PC-3 (cell line): ENCODE results near the gene TNS3. TPM values are rescaled to one million over a fixed set of nuclear protein-coding genes. Genes with fewer than 3 reads are reported as not detected.

Experiments
- ATAC-seq: fragments of 200-7000 bp; cut with Tn5 transposase; 2 replicates; pipeline ENCODE4 v1.9.1; 2020; ENCODE audit warnings: mild to moderate bottlenecking, moderate library complexity
- BruUV-seq: library from RNA; stranded (reverse); fragments of 400-500 nt; replicated peaks from 2 replicates; lab custom pipeline; 2021; lab: Mats Ljungman, UMichigan
- CTCF ChIA-PET: fragments of 300-600 bp; sonication (Branson Sonifier 250); formaldehyde crosslinking; loops from one replicate; lab custom pipeline; 2022; ENCODE audit warnings: antibody characterized with exemption; lab: Charles Lee
- POLR2A ChIA-PET: fragments of 300-600 bp; sonication (Branson Sonifier 250); formaldehyde crosslinking; loops from one replicate; lab custom pipeline; 2022; ENCODE audit warnings: antibody characterized with exemption; ENCODE audit not compliant: unreplicated experiment; lab: Charles Lee
- DNase-seq: peaks from one replicate; pipeline ENCODE4 v3.0.0-alpha.2; 2015
- H2AFZ ChIP-seq: fragments of 300-600 bp; sonication (generic); 2 replicates; pipeline ENCODE4 v1.6.0; 2016; ENCODE audit warnings: antibody characterized with exemption, low read length
- H3F3A ChIP-seq: fragments of 300-600 bp; sonication (generic); one replicate; pipeline ENCODE4 v1.6.0; 2017; ENCODE audit warnings: antibody characterized with exemption, low read length, control low read depth, mild to moderate bottlenecking; ENCODE audit not compliant: unreplicated experiment
- H3K27ac ChIP-seq: fragments of 300-600 bp; sonication (generic); 2 replicates; pipeline ENCODE4 v1.5.1; 2016; ENCODE audit warnings: mild to moderate bottlenecking, low read length
- H3K27me3 ChIP-seq: fragments of 300-600 bp; sonication (generic); 2 replicates; pipeline ENCODE4 v1.6.1; 2016; ENCODE audit warnings: low read length, mixed read lengths
- H3K36me3 ChIP-seq: fragments of 300-600 bp; sonication (generic); 2 replicates; pipeline ENCODE4 v1.6.1; 2016; ENCODE audit warnings: low read depth, mixed run types, low read length, mixed read lengths
- H3K4me1 ChIP-seq: fragments of 300-600 bp; sonication (generic); 2 replicates; pipeline ENCODE4 v1.5.1; 2016; ENCODE audit warnings: low read length; ENCODE audit not compliant: insufficient read depth
- H3K4me2 ChIP-seq: fragments of 300-600 bp; sonication (generic); 2 replicates; pipeline ENCODE4 v1.6.0; 2016; ENCODE audit warnings: low read length
- H3K4me3 ChIP-seq: fragments of 300-600 bp; sonication (generic); 2 replicates; pipeline ENCODE4 v1.5.1; 2016; ENCODE audit warnings: mild to moderate bottlenecking, low read length, mixed read lengths
- H3K79me2 ChIP-seq: fragments of 300-600 bp; sonication (generic); 2 replicates; pipeline ENCODE4 v1.6.1; 2017; ENCODE audit warnings: low read length, mixed read lengths
- H3K9ac ChIP-seq: fragments of 300-600 bp; sonication (generic); 2 replicates; pipeline ENCODE4 v1.6.0; 2016; ENCODE audit warnings: mild to moderate bottlenecking, low read length
- H3K9me2 ChIP-seq: fragments of 300-600 bp; sonication (generic); replicated peaks from 2 replicates; pipeline ENCODE4 v1.6.1; 2016; ENCODE audit warnings: mixed run types, low read length, mixed read lengths
- H3K9me3 ChIP-seq: fragments of 300-600 bp; sonication (generic); 2 replicates; pipeline ENCODE4 v1.6.1; 2016; ENCODE audit warnings: low read length, mixed read lengths
- H4K20me1 ChIP-seq: fragments of 300-600 bp; sonication (generic); 2 replicates; pipeline ENCODE4 v1.6.1; 2016; ENCODE audit warnings: low read length, mixed read lengths
- EZH2 ChIP-seq: fragments of 300-600 bp; sonication (generic); IDR thresholded peaks from one replicate; pipeline ENCODE4 v1.6.1; 2017; ENCODE audit warnings: antibody characterized with exemption, mild to moderate bottlenecking, low read length; ENCODE audit not compliant: unreplicated experiment
- EZH2phosphoT487 ChIP-seq: fragments of 300-600 bp; sonication (generic); IDR thresholded peaks from 2 replicates; pipeline ENCODE4 v1.6.1; 2018; ENCODE audit warnings: mild to moderate bottlenecking, antibody characterized with exemption, low read length, borderline replicate concordance
- intact Hi-C: fragments of 100-400 bp; cut with micrococcal nuclease; formaldehyde crosslinking; loops from 2 replicates; pipeline ENCODE4 v1.9.0; 2023
- total RNA-seq: library from RNA; depleted of rRNA; stranded (reverse); fragments of >200 nt; gene quantifications from 2 replicates; pipeline ENCODE4 v1.2.3, GENCODE V29; 2014
- TF ChIP-seq, protein P1 (sequence below): fragments of 300-600 bp; sonication (generic); conservative IDR thresholded peaks from 2 replicates; pipeline ENCODE4 v1.5.1; 2017; ENCODE audit warnings: antibody characterized with exemption, low read depth, mild to moderate bottlenecking, low read length

The TNS3 gene
- total RNA-seq, 1 experiment from 2014 or later, result 72.3 TPM

DNA sequence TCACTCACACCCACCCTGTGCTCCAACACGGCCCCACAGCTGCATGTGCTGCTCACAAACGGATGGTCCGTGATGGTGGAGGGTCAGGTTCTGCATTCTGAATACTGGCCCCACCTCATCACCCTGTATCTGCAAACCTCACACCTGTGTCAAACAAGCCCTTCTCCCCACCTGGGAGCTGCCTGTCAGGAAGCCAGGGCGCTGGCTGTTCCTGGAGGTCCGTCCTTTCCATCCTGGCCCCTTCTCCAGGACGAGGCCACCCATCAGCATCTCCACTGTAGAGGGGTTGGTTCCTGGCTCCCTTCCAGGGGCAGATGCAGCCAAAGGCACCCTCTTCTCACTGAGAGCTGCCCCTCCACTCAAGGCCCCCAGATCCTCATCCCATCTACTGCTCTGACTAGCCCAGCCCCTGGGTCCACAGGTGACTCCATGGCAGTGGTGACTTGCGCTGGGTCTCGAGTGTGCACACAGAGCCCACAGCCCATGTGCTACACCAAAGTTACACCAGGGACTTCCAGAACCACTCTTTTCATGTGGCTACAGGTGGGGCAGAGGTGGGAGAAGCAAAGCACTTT, 229.4 kb downstream of the TNS3 start:
- ChIA-PET CTCF (no interaction called here), POLR2A (no interaction called here)
- no peak for DNase-seq

GRCh38 chr7:47351233-47352154, 230.4 kb downstream of the TNS3 start:
- BruUV-seq, result no TSS peak
- Histone ChIP-seq H3K4me3 (no peak overlapping the region), H3K27ac (no peak overlapping the region), H3K9me3 (no peaks in the 10 kb centered on the region), H3K4me2 (no peak overlapping the region), H3K79me2 (peaks cover 22% of the 10 kb centered on the region), H3K9ac (no peak overlapping the region), H3K9me2 (no peaks in the 10 kb centered on the region), H3F3A (no peaks in the 10 kb centered on the region), H3K27me3 (no peaks in the 10 kb centered on the region), H3K4me1 (no peaks in the 10 kb centered on the region), H4K20me1 (peaks cover 9% of the 10 kb centered on the region; the same call in 1 of the 2 replicates), H3K36me3 (no peaks in the 10 kb centered on the region; the same call in 1 of the 2 replicates), H2AFZ (no peak overlapping the region)
- intact Hi-C loops, result no loop called here
- POLR2A ChIA-PET, result no interaction called here
- TF ChIP-seq EZH2, result no peak
- no peak for TF ChIP-seq EZH2phosphoT487
- TF ChIP-seq, protein P1, sequence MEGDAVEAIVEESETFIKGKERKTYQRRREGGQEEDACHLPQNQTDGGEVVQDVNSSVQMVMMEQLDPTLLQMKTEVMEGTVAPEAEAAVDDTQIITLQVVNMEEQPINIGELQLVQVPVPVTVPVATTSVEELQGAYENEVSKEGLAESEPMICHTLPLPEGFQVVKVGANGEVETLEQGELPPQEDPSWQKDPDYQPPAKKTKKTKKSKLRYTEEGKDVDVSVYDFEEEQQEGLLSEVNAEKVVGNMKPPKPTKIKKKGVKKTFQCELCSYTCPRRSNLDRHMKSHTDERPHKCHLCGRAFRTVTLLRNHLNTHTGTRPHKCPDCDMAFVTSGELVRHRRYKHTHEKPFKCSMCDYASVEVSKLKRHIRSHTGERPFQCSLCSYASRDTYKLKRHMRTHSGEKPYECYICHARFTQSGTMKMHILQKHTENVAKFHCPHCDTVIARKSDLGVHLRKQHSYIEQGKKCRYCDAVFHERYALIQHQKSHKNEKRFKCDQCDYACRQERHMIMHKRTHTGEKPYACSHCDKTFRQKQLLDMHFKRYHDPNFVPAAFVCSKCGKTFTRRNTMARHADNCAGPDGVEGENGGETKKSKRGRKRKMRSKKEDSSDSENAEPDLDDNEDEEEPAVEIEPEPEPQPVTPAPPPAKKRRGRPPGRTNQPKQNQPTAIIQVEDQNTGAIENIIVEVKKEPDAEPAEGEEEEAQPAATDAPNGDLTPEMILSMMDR, result no peak
- CTCF ChIA-PET, result no interaction called here
- ATAC-seq, result no peak
- DNase-seq, result no peak

More for the DNA sequence above, 229.4 kb downstream of the TNS3 start:
- H3K36me3 ChIP-seq, result no peaks in the 10 kb centered on the region; the same call in 1 of the 2 replicates
- H3K9me2 ChIP-seq, result no peaks in the 10 kb centered on the region
- no TSS peak for BruUV-seq
- ATAC-seq, result no peak
- H3F3A ChIP-seq, result no peaks in the 10 kb centered on the region
- no peaks in the 10 kb centered on the region for H3K27me3 ChIP-seq
- no peak overlapping the region for H3K4me2 ChIP-seq
- intact Hi-C loops, result no loop called here
- no peak overlapping the region for H2AFZ ChIP-seq
- peaks cover 28% of the 10 kb centered on the region for H3K79me2 ChIP-seq
- TF ChIP-seq, protein P1, result no peak
- TF ChIP-seq EZH2phosphoT487 (no peak), EZH2 (no peak)
- peaks cover 9% of the 10 kb centered on the region; the same call in 1 of the 2 replicates for H4K20me1 ChIP-seq
- no peaks in the 10 kb centered on the region for H3K4me1 ChIP-seq
- H3K9ac ChIP-seq, result no peak overlapping the region
- no peak overlapping the region for H3K27ac ChIP-seq
- H3K4me3 ChIP-seq, result no peak overlapping the region
- H3K9me3 ChIP-seq, result no peaks in the 10 kb centered on the region
